Left ventricle myocardium inferior (tissue), 1 donor: ENCODE results near the gene NUMBL. TPM values are rescaled to one million over a fixed set of nuclear protein-coding genes. Genes with fewer than 3 reads are reported as not detected.
A peak's percentile ranks its signal among the peaks of the same experiment; 100 is the strongest.

ENCODE experiments used
- DNase-seq: peaks from one replicate; pipeline ENCODE4 v3.0.0-alpha.2; 2020
- H3K27ac ChIP-seq: fragments of 200-600 bp; replicated peaks from 2 replicates; pipeline ENCODE4 v1.8.0; 2021
- H3K27me3 ChIP-seq: fragments of 200-600 bp; 2 replicates; pipeline ENCODE4 v1.8.0; 2021; ENCODE audit warnings: low read depth
- H3K36me3 ChIP-seq: fragments of 200-600 bp; 2 replicates; pipeline ENCODE4 v1.8.0; 2021
- H3K4me1 ChIP-seq: fragments of 200-600 bp; 2 replicates; pipeline ENCODE4 v1.8.0; 2021
- H3K4me3 ChIP-seq: fragments of 200-600 bp; 2 replicates; pipeline ENCODE4 v1.8.0; 2021; ENCODE audit warnings: mild to moderate bottlenecking, moderate library complexity
- H3K9me3 ChIP-seq: fragments of 200-600 bp; replicated peaks from 2 replicates; pipeline ENCODE4 v1.8.0; 2021
- intact Hi-C: fragments of 100-400 bp; cut with micrococcal nuclease; formaldehyde crosslinking; loops from one replicate; pipeline ENCODE4 v1.11.0; 2022
- total RNA-seq: library from RNA; stranded (reverse); fragmentation: NEBNext Ultra II Directional; extraction: Animal tissue kit (Norgen Biotek cat#: 25700); gene quantifications from one replicate; pipeline ENCODE4 v1.2.1, GENCODE V29; 2021
- TF ChIP-seq, protein P1 (sequence below): fragments of 200-600 bp; IDR thresholded peaks from 2 replicates; pipeline ENCODE4 v1.8.0; 2021; ENCODE audit warnings: antibody characterized with exemption, mild to moderate bottlenecking, borderline replicate concordance
- donor health status: DM: no; HTN: yes; CAD: no; lungs with severe emphysema.

Gene NUMBL
- total RNA-seq, 1 donor from 2014 or later: 14.7 TPM

DNA sequence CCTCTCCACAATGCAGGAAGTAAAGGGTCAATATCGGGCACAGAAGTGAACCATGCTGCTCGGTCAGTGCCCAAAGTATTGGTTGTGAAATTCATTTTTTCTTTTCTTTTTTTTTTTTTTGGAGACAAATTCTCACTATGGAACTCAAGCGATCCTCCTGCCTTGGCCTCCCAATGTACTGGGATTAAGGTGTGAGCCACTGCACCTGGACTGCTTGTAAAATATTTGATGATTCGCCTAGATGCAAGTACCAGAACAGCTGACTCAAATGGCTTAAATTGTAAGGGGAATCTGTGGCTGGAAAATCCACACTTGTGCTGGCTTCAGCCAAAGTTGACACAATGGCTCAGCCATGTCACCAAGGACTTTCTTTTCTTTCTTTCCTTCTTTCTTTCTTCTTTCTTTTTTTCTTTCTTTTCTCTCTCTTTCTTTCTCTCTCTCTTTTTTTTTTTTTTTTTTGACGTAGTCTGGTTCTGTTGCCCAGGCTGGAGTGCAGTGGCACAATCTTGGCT is 43.7 kb downstream of the NUMBL start:
- no peak for DNase-seq
- TF ChIP-seq, protein P1, sequence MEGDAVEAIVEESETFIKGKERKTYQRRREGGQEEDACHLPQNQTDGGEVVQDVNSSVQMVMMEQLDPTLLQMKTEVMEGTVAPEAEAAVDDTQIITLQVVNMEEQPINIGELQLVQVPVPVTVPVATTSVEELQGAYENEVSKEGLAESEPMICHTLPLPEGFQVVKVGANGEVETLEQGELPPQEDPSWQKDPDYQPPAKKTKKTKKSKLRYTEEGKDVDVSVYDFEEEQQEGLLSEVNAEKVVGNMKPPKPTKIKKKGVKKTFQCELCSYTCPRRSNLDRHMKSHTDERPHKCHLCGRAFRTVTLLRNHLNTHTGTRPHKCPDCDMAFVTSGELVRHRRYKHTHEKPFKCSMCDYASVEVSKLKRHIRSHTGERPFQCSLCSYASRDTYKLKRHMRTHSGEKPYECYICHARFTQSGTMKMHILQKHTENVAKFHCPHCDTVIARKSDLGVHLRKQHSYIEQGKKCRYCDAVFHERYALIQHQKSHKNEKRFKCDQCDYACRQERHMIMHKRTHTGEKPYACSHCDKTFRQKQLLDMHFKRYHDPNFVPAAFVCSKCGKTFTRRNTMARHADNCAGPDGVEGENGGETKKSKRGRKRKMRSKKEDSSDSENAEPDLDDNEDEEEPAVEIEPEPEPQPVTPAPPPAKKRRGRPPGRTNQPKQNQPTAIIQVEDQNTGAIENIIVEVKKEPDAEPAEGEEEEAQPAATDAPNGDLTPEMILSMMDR: no peak
- intact Hi-C loops: no loop called here
- H3K27me3 ChIP-seq: no peaks in the 10 kb centered on the region
- H3K27ac ChIP-seq: peak overlapping the region; percentile 93
- H3K36me3 ChIP-seq: no peaks in the 10 kb centered on the region
- no peak overlapping the region for H3K4me3 ChIP-seq
- H3K4me1 ChIP-seq: peaks cover 39% of the 10 kb centered on the region
- H3K9me3 ChIP-seq: no peaks in the 10 kb centered on the region

GRCh38 chr19:40642757-40643305 is 47.6 kb downstream of the NUMBL start:
- Histone ChIP-seq H3K4me3 (no peak overlapping the region), H3K4me1 (peaks cover 41% of the 10 kb centered on the region), H3K9me3 (no peaks in the 10 kb centered on the region), H3K27ac (peak overlapping the region; percentile 24), H3K27me3 (no peaks in the 10 kb centered on the region), H3K36me3 (no peaks in the 10 kb centered on the region)
- DNase-seq: no peak
- TF ChIP-seq, protein P1: no peak
- intact Hi-C loops: no loop called here

DNA sequence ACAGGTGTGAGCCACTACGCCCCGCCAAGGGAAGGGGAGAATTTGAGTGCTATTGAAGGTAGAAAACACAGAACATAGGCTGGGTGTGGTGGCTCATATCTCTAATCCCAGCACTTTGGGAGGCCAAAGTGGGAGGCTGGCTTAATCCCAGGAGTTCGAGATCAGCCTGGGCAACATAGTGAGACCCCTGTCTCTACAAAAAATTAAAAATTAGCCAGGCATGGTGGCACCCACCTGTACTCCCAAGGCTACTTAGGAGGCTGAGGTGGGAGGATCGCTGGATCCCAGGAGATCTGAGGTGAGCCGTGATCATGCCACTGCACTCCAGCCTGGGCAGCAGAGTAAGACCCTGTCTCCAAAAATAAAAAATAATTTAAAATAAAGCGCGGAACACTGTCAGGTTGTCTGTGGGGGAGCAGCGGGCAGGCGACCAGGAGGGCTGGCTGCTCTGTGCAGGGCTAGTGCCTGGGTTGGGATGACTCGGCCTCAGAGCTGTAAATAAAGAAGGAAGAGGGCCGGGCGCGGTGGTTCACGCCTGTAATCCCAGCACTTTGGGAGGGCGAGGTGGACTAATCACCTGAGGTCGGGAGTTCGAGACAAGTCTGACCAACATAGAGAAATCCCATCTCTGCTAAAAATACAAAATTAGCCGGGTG is 48.3 kb downstream of the NUMBL start:
- TF ChIP-seq, protein P1: no peak
- Histone ChIP-seq H3K4me1 (peaks cover 41% of the 10 kb centered on the region), H3K4me3 (no peak overlapping the region), H3K27me3 (no peaks in the 10 kb centered on the region), H3K36me3 (no peaks in the 10 kb centered on the region), H3K27ac (peak overlapping the region; percentile 77), H3K9me3 (no peaks in the 10 kb centered on the region)
- no peak for DNase-seq
- intact Hi-C loops: no loop called here

- H3K27me3 ChIP-seq: peaks cover 6% of the 10 kb centered on the region
- H3K36me3 ChIP-seq: no peaks in the 10 kb centered on the region
- TF ChIP-seq, protein P1: no peak
- H3K9me3 ChIP-seq: no peaks in the 10 kb centered on the region
- intact Hi-C loops: no loop called here
- peak overlapping the region; percentile 77 for H3K27ac ChIP-seq
- H3K4me3 ChIP-seq: no peak overlapping the region
- peak; percentile 61 for DNase-seq
- H3K4me1 ChIP-seq: peaks cover 32% of the 10 kb centered on the region
Measured at GRCh38 chr19:40641281-40641680, 49.2 kb downstream of the NUMBL start.

GRCh38 chr19:40640744-40641143 is 49.7 kb downstream of the NUMBL start:
- Histone ChIP-seq H3K9me3 (no peaks in the 10 kb centered on the region), H3K36me3 (no peaks in the 10 kb centered on the region), H3K4me1 (peaks cover 31% of the 10 kb centered on the region), H3K27ac (peak overlapping the region; percentile 77), H3K4me3 (no peak overlapping the region), H3K27me3 (peaks cover 7% of the 10 kb centered on the region)
- peak; percentile 40 for DNase-seq
- intact Hi-C loops: no loop called here
- TF ChIP-seq, protein P1: no peak
